NCI-H1417 (cell line): ENCODE measurements around the gene ITPRID2.

ENCODE experiments used
- DNase-seq, 3 experiments: peaks; one replicate each; lab custom pipeline; 2025; lab: John Stamatoyannopoulos, UW

Gene ITPRID2

DNA sequence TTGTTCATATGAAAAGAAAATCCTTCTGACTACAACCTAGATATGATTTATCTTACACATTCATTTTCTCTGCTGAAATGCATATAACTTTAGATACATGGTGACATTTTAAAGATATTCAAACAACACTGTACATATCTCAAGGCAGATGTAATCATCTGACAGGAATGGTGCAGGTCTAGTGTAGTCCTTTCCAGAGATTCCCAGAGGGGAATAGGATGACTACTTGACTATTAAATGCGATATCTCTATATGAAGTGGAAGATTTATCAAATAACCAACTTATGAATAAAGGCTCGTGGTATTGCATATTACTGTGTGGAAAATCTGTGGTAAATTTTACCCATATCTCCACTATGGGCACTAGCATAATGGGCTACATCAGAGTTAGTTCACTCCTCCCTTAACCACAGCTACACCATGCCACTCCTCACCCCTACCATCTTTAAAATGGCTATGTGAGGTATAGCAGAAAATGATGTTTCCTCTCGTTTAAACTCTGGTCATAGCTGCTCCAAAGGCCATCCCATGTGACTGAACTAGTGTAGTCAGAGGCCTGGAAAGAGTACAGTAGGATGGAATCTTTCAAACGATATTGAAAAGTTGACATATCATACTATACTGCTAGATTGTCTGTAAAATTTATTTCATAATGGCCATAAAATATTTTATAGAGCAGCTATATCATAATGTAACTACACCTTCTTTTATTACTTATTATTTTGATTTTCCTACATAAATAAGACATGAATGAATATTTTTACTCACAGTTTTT, 9.1 kb upstream of the ITPRID2 start:
- DNase-seq = no peak

DNA sequence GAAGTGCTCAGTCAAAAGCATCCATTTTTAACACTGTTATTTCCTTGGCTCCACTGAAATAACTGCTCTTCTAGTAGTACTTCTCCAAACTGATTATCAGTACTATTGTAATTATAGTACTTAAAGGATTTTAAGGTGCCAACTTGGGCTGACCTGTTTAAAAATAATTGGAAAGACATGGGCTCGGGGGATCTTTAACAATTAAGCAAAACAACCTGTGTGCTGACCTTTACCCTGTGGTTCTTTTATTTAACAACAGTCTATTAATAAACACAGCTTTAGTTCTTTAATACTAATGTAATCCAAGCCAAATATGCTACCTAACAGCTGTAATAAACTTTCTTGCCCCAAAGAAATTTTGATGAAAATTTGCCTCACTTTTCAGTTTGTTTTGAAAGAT, 6.9 kb upstream of the ITPRID2 start:
- DNase-seq = no peak

DNA sequence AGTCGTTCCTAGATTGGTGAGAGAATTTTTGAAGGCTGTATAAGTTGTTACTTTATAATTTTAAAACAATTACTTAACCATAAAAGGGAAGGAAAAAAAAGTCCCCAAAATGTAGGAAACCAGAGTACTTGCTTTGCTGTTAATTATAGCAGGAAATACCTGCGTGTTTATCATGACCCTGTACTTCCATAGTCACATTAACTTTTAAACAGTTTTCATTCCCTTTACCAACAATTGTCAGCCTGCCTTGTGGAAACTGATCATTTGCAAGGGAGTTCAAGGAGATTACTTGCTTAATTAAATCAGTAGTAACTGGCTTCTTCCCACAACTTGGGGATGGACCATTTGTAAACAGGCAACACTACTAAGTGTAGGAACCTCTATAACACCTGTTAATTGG, 6.4 kb upstream of the ITPRID2 start:
- DNase-seq = no peak

DNA sequence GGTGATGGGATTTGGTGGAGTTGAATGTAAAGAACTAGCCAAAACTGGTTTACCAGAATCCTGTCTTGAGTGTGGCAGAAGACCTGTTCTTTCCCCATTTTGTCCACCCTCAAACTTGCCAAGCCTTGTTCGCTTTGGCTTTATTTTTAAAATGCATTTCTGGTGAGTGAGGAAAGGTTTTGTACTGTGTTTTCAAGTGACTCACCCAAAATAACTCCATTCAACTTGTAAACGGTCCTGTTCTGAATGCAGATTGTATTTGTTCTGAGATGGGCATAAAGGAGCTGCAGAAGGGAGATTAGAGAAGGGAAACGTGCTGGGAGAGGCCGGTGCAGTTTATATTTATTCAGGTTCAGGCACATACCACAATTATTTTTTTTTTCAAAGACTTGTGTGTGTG, 5.3 kb upstream of the ITPRID2 start:
- no peak for DNase-seq

DNA sequence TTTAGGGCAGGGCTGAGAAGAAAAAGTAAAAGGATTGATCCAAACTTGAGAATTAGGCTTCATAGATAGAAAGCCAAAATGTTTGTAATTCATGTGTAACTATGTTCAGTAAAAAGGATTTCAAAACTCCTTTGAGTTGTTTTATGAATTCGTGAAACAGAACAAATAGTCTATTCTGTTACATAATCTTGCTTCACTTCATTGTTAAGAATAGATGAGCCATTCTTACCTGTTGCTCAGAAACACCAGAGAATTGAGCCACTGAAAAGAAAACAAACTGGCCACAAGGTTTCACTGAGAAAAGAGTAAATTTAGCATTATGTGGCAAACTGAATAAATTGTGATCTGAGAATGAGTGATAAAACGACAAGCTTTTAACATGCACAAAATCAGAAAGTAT, 4.5 kb upstream of the ITPRID2 start:
- no peak for DNase-seq

DNA sequence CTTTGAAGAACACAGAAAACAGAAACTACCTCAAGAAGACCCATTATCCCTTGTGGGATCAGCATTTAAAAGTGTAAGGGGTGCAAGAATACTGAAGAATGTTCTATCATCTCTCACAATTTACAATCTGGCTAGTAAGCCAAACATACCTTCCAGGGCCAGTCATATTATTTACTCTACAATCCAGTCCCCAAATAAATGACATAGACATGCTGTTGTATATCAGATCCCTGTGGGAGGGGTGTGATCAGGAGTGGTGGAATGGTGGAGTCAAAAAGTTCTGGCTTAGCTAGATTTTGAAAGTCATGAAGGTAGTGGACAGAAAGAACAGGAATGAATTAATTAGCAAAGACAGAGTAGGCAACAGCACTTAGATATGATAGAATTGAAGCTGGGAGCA, 1.8 kb upstream of the ITPRID2 start:
- DNase-seq = no peak

DNA sequence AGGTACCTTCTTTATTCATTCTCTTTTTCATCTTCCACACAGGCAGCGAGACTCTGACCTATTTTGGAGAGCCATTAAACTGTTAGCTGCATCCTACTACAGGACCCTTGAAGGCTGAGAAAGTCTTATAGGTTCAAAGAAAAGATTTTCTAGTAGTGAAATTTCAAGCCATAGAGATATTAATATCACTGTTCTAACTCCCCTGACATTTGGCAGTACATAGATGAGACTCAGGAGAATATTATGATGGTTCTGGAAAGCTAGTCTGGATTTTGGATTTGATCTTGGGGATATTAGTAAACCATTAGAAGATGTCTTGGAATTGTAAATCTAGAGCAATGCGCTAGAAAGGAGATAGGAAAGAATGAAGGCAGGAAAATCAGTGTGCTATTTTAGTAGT, 1.3 kb upstream of the ITPRID2 start:
- no peak for DNase-seq

DNA sequence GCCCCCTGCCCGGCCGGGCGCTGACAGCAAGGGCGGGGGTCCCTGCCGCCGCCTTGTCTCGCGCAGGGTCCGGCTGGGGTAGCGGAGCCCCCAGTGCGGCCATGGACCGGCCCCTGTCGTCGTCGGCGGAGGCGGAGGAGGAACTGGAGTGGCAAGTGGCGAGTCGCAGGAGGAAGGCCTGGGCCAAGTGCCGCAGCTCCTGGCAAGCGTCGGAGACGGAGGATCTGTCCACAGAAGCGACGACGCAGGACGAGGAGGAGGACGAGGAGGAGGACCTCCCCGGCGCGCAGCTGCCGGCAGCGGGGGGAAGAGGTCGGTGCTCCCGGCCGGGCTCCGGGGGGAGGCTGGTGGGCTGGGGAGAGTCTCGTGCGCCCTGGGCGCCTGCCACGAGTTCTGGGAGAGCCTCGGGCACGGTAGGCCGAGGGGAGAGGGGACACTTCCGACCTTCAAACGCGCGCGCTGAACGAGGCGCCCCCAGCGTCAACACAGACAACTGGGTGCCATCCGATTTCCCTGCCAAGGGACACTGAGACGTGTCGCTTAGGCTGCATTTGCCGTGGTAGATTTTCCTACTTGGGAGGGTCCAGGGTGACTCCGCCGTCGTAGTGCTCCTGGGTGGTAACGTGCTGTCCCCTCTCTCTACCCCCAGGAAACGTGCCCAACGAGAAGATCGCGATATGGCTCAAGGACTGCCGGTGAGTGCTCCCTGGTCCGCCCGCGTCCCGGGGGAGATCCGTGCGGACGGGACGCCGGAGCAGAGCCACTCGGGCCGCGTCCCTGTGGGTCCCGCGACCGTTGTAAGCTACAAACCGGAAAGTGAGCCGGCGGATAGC, 652 bp downstream of the ITPRID2 start:
- DNase-seq = peak; percentile 42 to 91 (median 90)

DNA sequence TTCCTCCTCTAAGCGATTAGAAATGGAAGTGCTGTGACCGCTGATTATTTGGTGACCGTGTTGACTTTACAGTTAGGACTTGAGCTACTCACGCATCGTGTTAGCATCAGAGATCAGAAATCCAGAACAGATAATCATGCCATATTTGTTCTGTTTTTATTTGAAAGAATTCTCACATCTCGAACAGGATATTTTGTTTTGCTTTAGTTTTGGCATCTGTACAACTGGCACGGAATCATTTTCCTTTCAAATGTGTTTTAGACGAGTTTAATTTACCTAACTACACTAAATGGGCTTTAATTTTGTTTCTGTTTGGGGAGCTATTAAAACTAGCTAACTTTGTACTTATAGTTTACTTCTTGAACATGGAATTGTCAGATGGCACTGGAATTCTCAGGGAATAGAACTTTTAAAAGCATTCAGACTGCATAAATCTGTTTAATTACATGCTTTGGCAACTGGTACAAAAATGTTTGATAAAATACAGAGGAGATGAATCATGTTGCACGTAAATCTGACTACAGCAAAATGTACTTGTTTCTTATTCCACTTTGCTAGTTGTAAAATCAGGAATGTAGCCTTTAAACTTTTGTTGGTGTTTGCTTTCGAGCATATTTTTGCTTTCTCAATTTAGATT, 1.4 kb downstream of the ITPRID2 start:
- DNase-seq = peak in 1 of 3 experiments; percentile 29

DNA sequence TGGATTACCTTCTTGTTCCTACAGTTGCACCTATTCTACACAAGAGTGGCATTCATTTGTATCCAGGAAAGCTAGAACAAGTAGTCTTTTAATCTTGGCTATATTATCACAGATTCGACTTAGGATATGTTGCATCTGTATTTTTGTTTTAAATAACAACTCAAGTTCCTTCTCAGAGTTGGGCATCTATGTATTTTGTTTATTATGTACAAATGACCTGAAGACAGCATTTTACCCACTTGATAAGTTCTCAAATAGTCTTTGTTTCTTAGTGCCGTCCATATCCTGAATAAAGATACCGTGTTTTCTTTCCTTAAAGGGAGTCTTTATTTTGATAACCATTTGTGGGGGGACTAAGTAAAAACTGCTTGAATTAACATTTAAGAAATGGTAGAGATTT, 2.9 kb downstream of the ITPRID2 start:
- DNase-seq = no peak

DNA sequence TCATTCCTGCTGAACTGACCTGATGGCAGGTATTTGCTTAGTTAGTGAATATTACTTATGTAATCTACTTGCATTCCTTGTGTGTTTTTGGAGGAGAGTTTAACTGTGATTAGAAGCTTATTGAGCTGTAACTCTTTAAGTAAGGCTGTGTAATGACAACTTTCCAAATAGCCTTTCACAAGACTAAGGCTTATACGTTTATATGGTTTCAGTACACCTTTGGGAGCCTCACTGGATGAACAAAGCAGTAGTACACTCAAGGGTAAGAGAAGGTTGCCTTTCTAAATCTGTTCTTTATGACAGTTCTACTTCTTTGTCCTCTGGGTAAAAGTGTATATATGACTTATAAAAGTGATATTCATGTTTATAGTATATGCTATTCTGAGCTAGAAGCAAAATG, 4.3 kb downstream of the ITPRID2 start:
- DNase-seq = no peak

DNA sequence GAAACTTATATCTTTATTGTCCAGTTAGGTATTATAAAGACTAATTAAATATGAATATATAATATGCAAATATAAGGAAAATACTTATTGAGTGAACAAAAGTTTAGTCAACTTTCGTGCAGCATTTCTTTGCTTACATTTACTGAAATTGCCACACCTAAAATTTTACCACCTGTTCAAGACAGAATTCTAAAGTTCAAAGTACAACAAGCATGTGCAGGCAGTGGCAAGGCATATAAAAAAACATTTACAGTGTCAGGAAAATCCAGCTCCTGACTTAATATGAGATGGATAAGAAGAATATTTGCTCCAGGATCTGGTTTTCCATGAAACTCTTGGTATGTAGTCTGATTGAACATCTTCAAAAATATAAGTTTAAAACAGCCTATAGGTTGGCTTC, 4.8 kb downstream of the ITPRID2 start:
- no peak for DNase-seq

DNA sequence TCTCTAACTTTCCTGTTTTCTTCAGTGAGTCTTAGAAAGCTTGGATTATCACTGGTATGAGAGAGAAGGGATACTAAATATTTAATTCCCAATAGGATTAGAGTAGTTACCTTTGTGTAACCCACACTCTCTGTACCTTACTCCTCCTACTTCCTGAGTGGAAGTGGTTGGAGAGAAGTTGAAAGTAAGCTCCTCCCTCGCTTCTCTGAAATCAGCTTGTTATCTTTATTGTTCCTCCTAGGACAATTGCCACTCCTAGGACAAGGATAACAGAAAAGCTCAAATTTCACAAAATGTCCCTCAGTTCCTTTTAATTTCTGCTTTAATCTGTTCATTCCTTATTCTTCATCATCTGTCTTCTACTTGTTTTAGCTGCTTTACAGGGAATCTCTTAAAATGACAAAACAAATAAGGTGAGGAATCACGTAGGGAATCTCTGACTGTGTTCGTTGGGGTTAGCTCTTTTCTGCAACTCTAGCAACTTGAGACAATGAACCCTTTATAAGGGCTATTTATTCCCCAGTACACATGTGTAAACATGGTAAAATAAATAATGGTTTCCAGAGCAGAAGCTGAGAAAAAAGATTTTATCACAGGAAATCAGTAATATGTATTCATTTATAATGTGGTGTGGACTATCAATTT, 8.6 kb downstream of the ITPRID2 start:
- DNase-seq = no peak

DNA sequence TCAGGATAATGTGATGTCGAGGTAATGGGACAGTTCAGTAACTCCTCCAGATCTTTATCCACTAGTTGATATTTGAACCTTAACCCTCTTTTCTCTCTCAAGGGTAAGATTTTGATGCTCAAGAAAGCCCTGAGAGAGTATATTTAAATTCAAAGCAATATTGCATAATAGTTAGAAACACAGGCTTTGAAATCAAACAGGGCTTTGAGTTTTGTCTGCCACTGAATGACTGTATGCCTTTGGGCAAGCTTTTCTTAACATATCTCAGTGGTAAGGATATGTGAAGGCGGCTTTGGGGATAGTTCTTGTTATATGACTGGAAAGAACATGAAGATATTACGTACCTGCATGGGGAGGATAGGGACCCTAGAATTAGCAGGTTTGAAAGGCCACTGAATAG, 11.1 kb downstream of the ITPRID2 start:
- DNase-seq = no peak

DNA sequence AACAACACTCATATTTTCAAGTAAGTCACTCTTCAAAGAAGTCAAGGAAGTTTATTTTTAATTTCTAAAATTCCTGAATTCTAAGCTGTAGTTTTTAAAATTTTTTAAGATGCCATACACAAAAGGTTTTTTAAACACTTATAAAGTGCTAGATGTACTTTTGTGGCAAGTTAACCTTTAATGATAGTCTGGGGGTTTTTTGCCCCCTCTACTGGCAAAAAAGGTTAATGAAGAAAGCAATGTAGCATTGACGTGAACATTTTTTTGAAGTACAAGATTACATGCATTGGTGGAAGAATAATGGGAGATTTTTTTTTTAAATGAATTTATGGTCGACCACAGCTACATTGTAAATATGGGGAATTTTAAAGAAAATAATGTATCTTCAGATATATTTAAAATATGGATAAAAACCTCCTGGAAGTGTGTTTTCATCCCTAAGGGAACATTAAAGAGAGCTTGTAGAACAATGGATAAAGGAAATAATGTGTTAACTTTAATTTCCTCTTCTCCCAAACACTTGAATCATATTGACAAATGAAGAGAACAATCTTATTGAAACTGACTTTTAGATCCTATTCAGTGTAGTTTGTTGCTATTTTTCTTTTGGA, 12.6 kb downstream of the ITPRID2 start:
- DNase-seq = peak; percentile 0 to 68 (median 19)

DNA sequence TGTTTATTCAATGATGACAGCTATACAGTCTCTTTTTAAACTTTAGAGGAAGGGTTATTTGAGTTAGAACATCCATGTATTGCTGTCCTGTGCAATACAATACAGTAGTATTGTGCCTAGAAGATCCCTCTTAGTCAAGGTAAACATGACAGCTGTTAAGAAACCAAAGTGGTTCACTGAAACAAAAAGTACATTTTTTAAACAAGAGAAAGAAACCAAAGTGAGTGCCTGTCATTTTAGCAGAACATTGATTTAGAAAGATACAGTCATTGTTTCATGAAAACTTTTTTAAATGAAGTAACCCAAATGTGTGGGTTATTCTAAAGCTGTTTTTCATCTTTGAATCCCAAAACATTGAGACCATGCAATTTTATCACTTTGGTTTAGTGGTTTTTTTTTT, 15.5 kb downstream of the ITPRID2 start:
- no peak for DNase-seq

DNA sequence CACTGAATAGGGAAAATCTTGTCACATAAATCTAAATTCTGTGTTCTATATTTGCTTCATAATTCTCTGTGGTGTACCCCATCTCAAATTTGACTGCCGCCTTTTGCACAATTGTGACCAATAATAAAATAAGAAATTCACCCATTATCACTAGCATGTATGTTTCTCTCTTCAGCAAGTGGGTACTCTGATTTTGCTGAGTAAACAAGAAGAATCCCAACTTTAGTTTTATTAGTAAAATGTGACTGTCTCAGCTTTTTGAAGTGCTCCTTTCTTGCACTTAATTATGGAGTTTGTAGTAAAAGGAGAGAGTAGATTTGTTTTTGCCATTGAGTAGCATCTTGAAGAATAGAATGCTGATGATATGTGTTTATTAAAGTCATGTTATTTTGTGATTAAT, 16.1 kb downstream of the ITPRID2 start:
- no peak for DNase-seq

DNA sequence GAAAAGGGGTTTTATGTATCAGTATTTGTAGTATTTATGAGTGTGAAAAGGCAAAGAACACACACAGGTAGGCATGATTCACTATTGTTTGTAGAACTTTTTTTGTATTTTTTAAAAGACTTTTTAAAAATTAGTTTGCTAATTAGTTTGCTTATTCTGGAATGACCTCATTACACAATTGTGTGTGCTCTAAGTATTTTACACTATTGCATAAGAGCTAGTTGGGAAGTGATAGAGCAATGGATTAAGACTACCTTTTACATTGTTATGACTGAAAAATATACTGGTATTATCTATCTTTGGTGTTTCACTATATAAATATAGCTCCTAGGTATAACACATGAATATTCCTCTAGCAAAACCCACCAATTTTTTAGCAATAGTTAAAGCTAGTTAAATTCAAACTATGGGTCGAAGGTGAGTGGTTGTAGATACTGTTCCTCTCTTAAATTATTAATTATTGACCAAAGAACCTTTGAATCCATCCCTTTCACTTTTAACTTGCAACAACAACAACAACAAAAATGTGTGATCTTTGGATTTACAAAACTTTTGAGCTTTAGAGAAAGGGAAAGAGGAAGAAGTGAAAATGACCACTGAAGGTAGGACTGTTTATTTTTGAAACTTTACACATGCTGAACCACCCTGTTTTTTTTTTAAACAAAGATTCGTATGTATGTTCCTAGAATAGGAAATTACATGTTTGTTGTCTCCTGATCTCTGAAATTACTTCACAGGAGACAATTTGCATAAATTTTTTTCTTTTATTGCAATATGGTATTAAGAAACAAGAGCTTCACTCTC, 18.7 kb downstream of the ITPRID2 start:
- DNase-seq = no peak

DNA sequence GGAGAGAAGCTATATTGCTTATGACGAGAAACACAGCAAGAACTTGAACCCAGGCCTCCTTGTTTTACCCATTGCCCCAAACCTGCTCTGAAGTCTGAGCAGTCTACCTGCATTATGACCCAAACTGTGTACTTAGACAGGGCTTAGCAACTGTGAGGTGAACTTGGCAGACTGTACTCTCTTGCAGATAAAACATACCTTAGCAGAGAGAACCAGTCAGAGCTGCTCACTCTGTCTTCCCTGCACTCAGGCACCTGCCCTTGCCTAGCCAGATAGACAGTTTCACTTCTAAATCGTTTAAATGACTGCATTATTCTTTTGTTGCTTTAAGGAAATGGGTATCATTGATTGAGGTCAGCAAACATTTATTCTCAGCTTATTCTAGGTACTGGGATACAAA, 20.3 kb downstream of the ITPRID2 start:
- no peak for DNase-seq

DNA sequence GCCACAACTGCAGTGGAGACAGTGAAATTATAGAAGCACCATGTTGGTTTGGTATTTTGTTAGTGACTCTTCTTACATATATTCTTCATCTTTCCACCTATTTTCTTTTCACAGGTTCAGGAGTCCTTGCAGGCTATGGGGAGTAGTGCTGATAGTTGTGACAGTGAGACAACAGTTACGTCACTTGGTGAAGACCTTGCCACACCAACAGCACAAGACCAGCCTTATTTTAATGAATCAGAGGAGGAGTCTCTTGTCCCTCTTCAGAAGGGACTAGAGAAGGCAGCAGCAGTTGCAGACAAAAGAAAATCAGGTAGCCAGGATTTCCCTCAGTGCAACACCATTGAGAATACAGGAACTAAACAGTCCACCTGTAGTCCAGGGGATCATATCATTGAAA, 23.6 kb downstream of the ITPRID2 start:
- DNase-seq = no peak
